Gastrocnemius medialis (tissue), 4 donors: Measurements from ENCODE around the gene PIK3C2G.

Experiments used
- CTCF ChIP-seq, 5 experiments: fragments of 450-650 bp in 3 of 5; fragments of 200-600 bp in 2 of 5; sonication (generic) in 2 of 5; IDR thresholded peaks in 4 of 5; conservative IDR thresholded peaks in 1 of 5; 1 replicate in 4 of 5; 2 replicates in 1 of 5; pipeline ENCODE4 v1.5.1; 2016 to 2019; ENCODE audit warnings: antibody characterized with exemption in 5 of 5, mild to moderate bottlenecking in 3 of 5, moderate library complexity in 3 of 5
- POLR2A ChIP-seq, 2 donors: fragments of 450-650 bp; IDR thresholded peaks; one replicate each; pipeline ENCODE4 v1.6.1; 2017; ENCODE audit warnings: antibody characterized with exemption in 2 of 2, mild to moderate bottlenecking in 2 of 2, moderate library complexity in 2 of 2

GRCh38 chr12:18431771-18432170 is 170.5 kb downstream of the PIK3C2G start:
- TF ChIP-seq CTCF (IDR thresholded peaks at IDR 0.05 in 4 of 5, conservative IDR thresholded peaks at IDR 0.05 in 1 of 5) = no peak
- TF ChIP-seq POLR2A (IDR thresholded peaks at IDR 0.05) = no peak
